ENCODE data around the gene CSAG2.

GRCh38 chrX:152658302-152658701 is 50.8 kb downstream of the CSAG2 start:
- TF ChIP-seq POLR2A (IDR thresholded peaks at IDR 0.05) (no peak), CTCF (IDR thresholded peaks at IDR 0.05 in 8 of 11, conservative IDR thresholded peaks at IDR 0.05 in 3 of 11) (no peak)
